ENCODE results near the gene C2orf69.

C2orf69 gene

GRCh38 chr2:199914372-199914958 lies 3.4 kb downstream of the C2orf69 start:
- TF ChIP-seq EZH2phosphoT487 (IDR thresholded peaks at IDR 0.05; ENCODE audit: low read depth) (no peak), CTCF (IDR thresholded peaks at IDR 0.05; ENCODE audit: low read depth, low read length) (no peak)
- H3K79me2 ChIP-seq (ENCODE audit: low read length): peaks cover 79% of the 10 kb centered on the region
- H3K4me3 ChIP-seq (ENCODE audit: low read length): no peak overlapping the region
- peaks cover 16% of the 10 kb centered on the region for H4K20me1 ChIP-seq (ENCODE audit: insufficient read depth, low read length)
- no peaks in the 10 kb centered on the region for H3K9me3 ChIP-seq (ENCODE audit: insufficient read depth, low read length)
- no peak overlapping the region for H3K9ac ChIP-seq (ENCODE audit: low read length)
- H3K27ac ChIP-seq (ENCODE audit: low read length): no peak overlapping the region
- no peak overlapping the region for H3K4me2 ChIP-seq (ENCODE audit: low read length)
- no peak overlapping the region for H2AFZ ChIP-seq (ENCODE audit: low read depth, low read length)
- no peaks in the 10 kb centered on the region for H3K27me3 ChIP-seq (ENCODE audit: low read depth, low read length)
- H3K4me1 ChIP-seq (ENCODE audit: low read length): peaks cover 14% of the 10 kb centered on the region
- peaks cover 47% of the 10 kb centered on the region for H3K36me3 ChIP-seq (replicated peaks; ENCODE audit: low read depth, low read length)

DNA sequence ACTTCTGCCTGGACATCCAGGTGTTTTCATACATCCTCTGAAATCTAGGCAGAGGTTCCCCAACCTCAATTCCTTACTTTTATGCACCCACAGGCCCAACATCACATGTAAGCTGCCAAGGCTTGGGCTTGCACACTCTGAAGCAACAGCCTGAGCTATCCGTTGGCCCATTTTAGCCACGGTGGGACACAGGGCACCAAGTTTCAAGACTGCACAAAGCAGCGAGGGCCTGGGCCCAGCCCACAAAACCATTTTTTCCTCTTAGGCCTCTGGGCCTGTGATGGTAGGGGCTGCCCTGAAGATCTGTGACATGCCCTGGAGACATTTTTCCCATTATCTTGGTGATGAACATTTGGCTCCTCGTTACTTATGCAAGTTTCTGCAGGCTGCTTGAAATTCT lies 5.9 kb downstream of the C2orf69 start:
- Histone ChIP-seq H4K20me1 (ENCODE audit: insufficient read depth, low read length) (peaks cover 16% of the 10 kb centered on the region), H3K4me3 (ENCODE audit: low read length) (no peak overlapping the region), H3K79me2 (ENCODE audit: low read length) (peaks cover 92% of the 10 kb centered on the region), H3K9ac (ENCODE audit: low read length) (no peak overlapping the region), H3K27ac (ENCODE audit: low read length) (no peak overlapping the region), H3K4me2 (ENCODE audit: low read length) (no peak overlapping the region), H3K4me1 (ENCODE audit: low read length) (peaks cover 12% of the 10 kb centered on the region), H3K36me3 (replicated peaks; ENCODE audit: low read depth, low read length) (peaks cover 60% of the 10 kb centered on the region), H2AFZ (ENCODE audit: low read depth, low read length) (no peak overlapping the region), H3K9me3 (ENCODE audit: insufficient read depth, low read length) (no peaks in the 10 kb centered on the region), H3K27me3 (ENCODE audit: low read depth, low read length) (no peaks in the 10 kb centered on the region)
- TF ChIP-seq EZH2phosphoT487 (IDR thresholded peaks at IDR 0.05; ENCODE audit: low read depth) (no peak), CTCF (IDR thresholded peaks at IDR 0.05; ENCODE audit: low read depth, low read length) (no peak)

- no peak overlapping the region for H3K27ac ChIP-seq (ENCODE audit: low read length)
- no peaks in the 10 kb centered on the region for H3K4me1 ChIP-seq (ENCODE audit: low read length)
- no peak overlapping the region for H2AFZ ChIP-seq (ENCODE audit: low read depth, low read length)
- no peak overlapping the region for H3K9ac ChIP-seq (ENCODE audit: low read length)
- no peak overlapping the region for H3K4me3 ChIP-seq (ENCODE audit: low read length)
- TF ChIP-seq EZH2phosphoT487 (IDR thresholded peaks at IDR 0.05; ENCODE audit: low read depth) (no peak), CTCF (IDR thresholded peaks at IDR 0.05; ENCODE audit: low read depth, low read length) (no peak)
- no peaks in the 10 kb centered on the region for H3K9me3 ChIP-seq (ENCODE audit: insufficient read depth, low read length)
- H3K4me2 ChIP-seq (ENCODE audit: low read length): no peak overlapping the region
- H3K79me2 ChIP-seq (ENCODE audit: low read length): peaks cover 80% of the 10 kb centered on the region
- H4K20me1 ChIP-seq (ENCODE audit: insufficient read depth, low read length): peaks cover 11% of the 10 kb centered on the region
- H3K27me3 ChIP-seq (ENCODE audit: low read depth, low read length): no peaks in the 10 kb centered on the region
- H3K36me3 ChIP-seq (replicated peaks; ENCODE audit: low read depth, low read length): peaks cover 38% of the 10 kb centered on the region
Measured at GRCh38 chr2:199922856-199923255, 11.8 kb downstream of the C2orf69 start.

DNA sequence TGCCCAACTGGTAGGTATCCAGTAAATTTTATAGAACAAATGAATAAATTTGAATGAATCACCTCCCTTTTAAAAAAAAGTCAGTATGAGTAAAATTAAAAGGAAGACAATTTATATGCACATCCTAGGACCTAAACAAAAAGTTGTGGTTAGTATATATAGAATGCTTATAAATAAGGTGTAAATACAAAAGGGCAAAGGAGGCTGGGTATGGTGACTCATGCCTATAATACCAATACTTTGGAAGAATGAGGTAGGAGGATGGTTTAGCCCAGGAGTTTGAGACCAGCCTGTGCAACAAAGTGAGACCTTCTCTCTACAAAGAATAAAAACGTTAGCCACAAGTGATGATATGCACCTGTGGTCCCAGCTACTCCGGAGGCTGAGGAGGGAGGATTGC lies 12.8 kb downstream of the C2orf69 start:
- no peak overlapping the region for H3K4me2 ChIP-seq (ENCODE audit: low read length)

More for the DNA sequence above, 12.8 kb downstream of the C2orf69 start:
- Histone ChIP-seq H3K79me2 (ENCODE audit: low read length) (peaks cover 70% of the 10 kb centered on the region), H2AFZ (ENCODE audit: low read depth, low read length) (no peak overlapping the region), H3K4me3 (ENCODE audit: low read length) (no peak overlapping the region), H3K4me1 (ENCODE audit: low read length) (no peaks in the 10 kb centered on the region), H3K27ac (ENCODE audit: low read length) (no peak overlapping the region), H4K20me1 (ENCODE audit: insufficient read depth, low read length) (peaks cover 11% of the 10 kb centered on the region), H3K27me3 (ENCODE audit: low read depth, low read length) (no peaks in the 10 kb centered on the region), H3K9ac (ENCODE audit: low read length) (no peak overlapping the region), H3K36me3 (replicated peaks; ENCODE audit: low read depth, low read length) (peaks cover 39% of the 10 kb centered on the region), H3K9me3 (ENCODE audit: insufficient read depth, low read length) (no peaks in the 10 kb centered on the region)
- no peak for TF ChIP-seq EZH2phosphoT487 (IDR thresholded peaks at IDR 0.05; ENCODE audit: low read depth)
- TF ChIP-seq CTCF (IDR thresholded peaks at IDR 0.05; ENCODE audit: low read depth, low read length): no peak
